ENCODE results near the gene ARPC5.

- TF ChIP-seq, protein P1, sequence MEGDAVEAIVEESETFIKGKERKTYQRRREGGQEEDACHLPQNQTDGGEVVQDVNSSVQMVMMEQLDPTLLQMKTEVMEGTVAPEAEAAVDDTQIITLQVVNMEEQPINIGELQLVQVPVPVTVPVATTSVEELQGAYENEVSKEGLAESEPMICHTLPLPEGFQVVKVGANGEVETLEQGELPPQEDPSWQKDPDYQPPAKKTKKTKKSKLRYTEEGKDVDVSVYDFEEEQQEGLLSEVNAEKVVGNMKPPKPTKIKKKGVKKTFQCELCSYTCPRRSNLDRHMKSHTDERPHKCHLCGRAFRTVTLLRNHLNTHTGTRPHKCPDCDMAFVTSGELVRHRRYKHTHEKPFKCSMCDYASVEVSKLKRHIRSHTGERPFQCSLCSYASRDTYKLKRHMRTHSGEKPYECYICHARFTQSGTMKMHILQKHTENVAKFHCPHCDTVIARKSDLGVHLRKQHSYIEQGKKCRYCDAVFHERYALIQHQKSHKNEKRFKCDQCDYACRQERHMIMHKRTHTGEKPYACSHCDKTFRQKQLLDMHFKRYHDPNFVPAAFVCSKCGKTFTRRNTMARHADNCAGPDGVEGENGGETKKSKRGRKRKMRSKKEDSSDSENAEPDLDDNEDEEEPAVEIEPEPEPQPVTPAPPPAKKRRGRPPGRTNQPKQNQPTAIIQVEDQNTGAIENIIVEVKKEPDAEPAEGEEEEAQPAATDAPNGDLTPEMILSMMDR (IDR thresholded peaks at IDR 0.05; ENCODE audit: low read depth, low read length) = no peak
- TF ChIP-seq POLR2A (IDR thresholded peaks at IDR 0.05; ENCODE audit: extremely low read depth, insufficient read length) (no peak), MYC (IDR thresholded peaks at IDR 0.05; ENCODE audit: low read depth, low read length) (no peak), MAX (IDR thresholded peaks at IDR 0.05; ENCODE audit: low read depth, low read length) (no peak)
Measured at GRCh38 chr1:183577897-183578465, 57.6 kb downstream of the ARPC5 start.
